ENCODE data around the gene CARD14. TPM values are rescaled to one million over a fixed set of nuclear protein-coding genes. Genes with fewer than 3 reads are reported as not detected.

CARD14 gene
- total and polyA plus RNA-seq, 9 donors, result 0.10 to 2.3 (median 0.18) TPM; not detected in 3

GRCh38 chr17:80228477-80228876 is 58.6 kb downstream of the CARD14 start:
- no peak for DNase-seq
- H3K36me3 ChIP-seq, result no peaks in the 10 kb centered on the region
- intact Hi-C loops (cut with DNase I), result no loop called here
- peaks cover 5% of the 10 kb centered on the region for H3K4me1 ChIP-seq (ENCODE audit: insufficient read depth)
- H3K27me3 ChIP-seq, result no peaks in the 10 kb centered on the region
- H3K9me3 ChIP-seq, result peaks cover 0 to under 1% of the 10 kb centered on the region in 2 donors
- TF ChIP-seq EP300 (IDR thresholded peaks at IDR 0.05), result no peak
- no peak for TF ChIP-seq CTCF (IDR thresholded peaks at IDR 0.05)
- no peak for TF ChIP-seq POLR2A (IDR thresholded peaks at IDR 0.05)
- 87 to 92% (median 88%) methylated on average over 14 of the region's 14 CpGs for WGBS, 3 donors
- H3K4me3 ChIP-seq, result no peak overlapping the region
- H3K27ac ChIP-seq, result no peak overlapping the region

GRCh38 chr17:80229011-80229410 is 59.2 kb downstream of the CARD14 start:
- WGBS, 3 donors, result 81 to 87% (median 83%) methylated on average over 4 of the region's 4 CpGs
- no peak overlapping the region for H3K27ac ChIP-seq
- peaks cover 5% of the 10 kb centered on the region for H3K4me1 ChIP-seq (ENCODE audit: insufficient read depth)
- H3K27me3 ChIP-seq, result no peaks in the 10 kb centered on the region
- DNase-seq, result no peak
- no peak overlapping the region for H3K4me3 ChIP-seq
- TF ChIP-seq EP300 (IDR thresholded peaks at IDR 0.05), result no peak
- no peak for TF ChIP-seq POLR2A (IDR thresholded peaks at IDR 0.05)
- TF ChIP-seq CTCF (IDR thresholded peaks at IDR 0.05), result no peak
- no peaks in the 10 kb centered on the region for H3K36me3 ChIP-seq
- peaks cover 0 to 3% of the 10 kb centered on the region in 2 donors for H3K9me3 ChIP-seq
- intact Hi-C loops (cut with DNase I), result no loop called here

DNA sequence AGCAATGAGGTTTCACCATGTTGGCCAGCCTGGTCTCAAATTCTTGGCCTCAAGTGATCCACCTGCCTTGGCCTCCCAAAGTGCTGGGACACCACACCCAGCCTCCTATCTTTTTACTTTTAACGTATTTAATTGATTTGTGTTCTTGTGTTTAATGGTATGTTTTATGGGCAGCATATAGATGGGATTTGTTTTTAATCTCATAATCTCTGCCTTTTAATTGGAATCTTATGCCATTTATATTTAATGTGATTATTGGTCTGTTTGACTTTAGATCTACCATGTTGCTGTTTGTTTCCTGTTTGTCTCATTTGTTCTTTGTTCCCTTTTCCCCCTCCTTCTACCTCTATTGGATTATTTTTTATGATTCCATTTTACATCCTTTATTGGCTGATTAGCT is 62.6 kb downstream of the CARD14 start:
- Histone ChIP-seq H3K4me1 (ENCODE audit: insufficient read depth) (peaks cover 5% of the 10 kb centered on the region), H3K9me3 (peaks cover 0 to 3% of the 10 kb centered on the region in 2 donors), H3K27me3 (no peaks in the 10 kb centered on the region), H3K4me3 (no peak overlapping the region), H3K27ac (no peak overlapping the region), H3K36me3 (no peaks in the 10 kb centered on the region)
- no peak for DNase-seq
- intact Hi-C loops (cut with DNase I), result no loop called here
- TF ChIP-seq EP300 (IDR thresholded peaks at IDR 0.05) (no peak), CTCF (IDR thresholded peaks at IDR 0.05) (no peak), POLR2A (IDR thresholded peaks at IDR 0.05) (no peak)
- WGBS, 3 donors, result 94 to 97% (median 97%) methylated on average over 1 of the region's 1 CpG

GRCh38 chr17:80233202-80233601 is 63.4 kb downstream of the CARD14 start:
- no peaks in the 10 kb centered on the region for H3K36me3 ChIP-seq
- DNase-seq, result no peak
- H3K27ac ChIP-seq, result no peak overlapping the region
- no peak overlapping the region for H3K4me3 ChIP-seq
- TF ChIP-seq POLR2A (IDR thresholded peaks at IDR 0.05) (no peak), CTCF (IDR thresholded peaks at IDR 0.05) (no peak), EP300 (IDR thresholded peaks at IDR 0.05) (no peak)
- peaks cover 5% of the 10 kb centered on the region for H3K4me1 ChIP-seq (ENCODE audit: insufficient read depth)
- 94 to 99% (median 96%) methylated on average over 3 of the region's 3 CpGs for WGBS, 3 donors
- H3K9me3 ChIP-seq, result peaks cover 0 to 3% of the 10 kb centered on the region in 2 donors
- intact Hi-C loops (cut with DNase I), result no loop called here
- H3K27me3 ChIP-seq, result no peaks in the 10 kb centered on the region
